DOHH2 (cell line): ENCODE measurements around the gene TXNDC11.

Source experiments
- H3F3A ChIP-seq: fragments of 200-600 bp; sonication (generic), shearing (Covaris generic); 2 replicates; pipeline ENCODE4 v1.6.0; 2016; ENCODE audit warnings: antibody characterized with exemption, mild to moderate bottlenecking; ENCODE audit not compliant: control insufficient read depth, insufficient read depth
- H3K27ac ChIP-seq: fragments of 200-600 bp; sonication (generic); 2 replicates; pipeline ENCODE4 v1.5.1; 2014; ENCODE audit warnings: low read depth, mild to moderate bottlenecking, low read length, moderate library complexity
- H3K27me3 ChIP-seq: fragments of 200-600 bp; sonication (generic); 2 replicates; pipeline ENCODE4 v1.6.1; 2014; ENCODE audit warnings: mild to moderate bottlenecking, low read length, mixed read lengths; ENCODE audit not compliant: control insufficient read depth
- H3K36me3 ChIP-seq: fragments of 200-600 bp; sonication (generic); 2 replicates; pipeline ENCODE4 v1.6.1; 2014; ENCODE audit warnings: mild to moderate bottlenecking, low read length, moderate library complexity, mixed read lengths; ENCODE audit not compliant: control insufficient read depth
- H3K4me1 ChIP-seq: fragments of 200-600 bp; sonication (generic); 2 replicates; pipeline ENCODE4 v1.6.1; 2014; ENCODE audit warnings: mild to moderate bottlenecking, low read length, mixed read lengths; ENCODE audit not compliant: control insufficient read depth
- H3K4me2 ChIP-seq: fragments of 200-600 bp; sonication (generic); 2 replicates; pipeline ENCODE4 v1.6.0; 2014; ENCODE audit warnings: mild to moderate bottlenecking, low read length, moderate library complexity
- H3K4me3 ChIP-seq: fragments of 200-600 bp; sonication (generic); 2 replicates; pipeline ENCODE4 v1.5.1; 2014; ENCODE audit warnings: mild to moderate bottlenecking, low read length, mixed read lengths
- H3K79me2 ChIP-seq: fragments of 200-600 bp; sonication (generic); 2 replicates; pipeline ENCODE4 v1.6.1; 2014; ENCODE audit warnings: mild to moderate bottlenecking, low read length, mixed read lengths; ENCODE audit not compliant: control insufficient read depth
- H3K9me2 ChIP-seq: fragments of 200-600 bp; sonication (generic); replicated peaks from 2 replicates; pipeline ENCODE4 v1.6.1; 2014; ENCODE audit warnings: mild to moderate bottlenecking, low read length, mixed read lengths; ENCODE audit not compliant: control insufficient read depth
- H3K9me3 ChIP-seq: fragments of 200-600 bp; sonication (generic); 2 replicates; pipeline ENCODE4 v1.6.1; 2014; ENCODE audit warnings: antibody characterized with exemption, low read length, mixed read lengths; ENCODE audit not compliant: control insufficient read depth, insufficient read depth
- H4K20me1 ChIP-seq: fragments of 200-600 bp; sonication (generic); 2 replicates; pipeline ENCODE4 v1.6.0; 2014; ENCODE audit warnings: low read depth, mild to moderate bottlenecking, antibody characterized with exemption, low read length, moderate library complexity; ENCODE audit not compliant: control insufficient read depth, insufficient read depth
- CTCF ChIP-seq: fragments of 200-600 bp; sonication (generic); IDR thresholded peaks from one replicate; pipeline ENCODE4 v1.5.1; 2014; ENCODE audit warnings: antibody characterized with exemption, mild to moderate bottlenecking, low read depth, low read length; ENCODE audit not compliant: poor library complexity, severe bottlenecking
- EZH2phosphoT487 ChIP-seq: fragments of 200-600 bp; sonication (generic); IDR thresholded peaks from 2 replicates; pipeline ENCODE4 v1.6.1; 2017; ENCODE audit warnings: borderline replicate concordance, mild to moderate bottlenecking, antibody characterized with exemption, low read length, moderate library complexity, mixed read lengths

The TXNDC11 gene

GRCh38 chr16:11696266-11697012, 46.2 kb downstream of the TXNDC11 start:
- H3K4me2 ChIP-seq: no peak overlapping the region
- H3F3A ChIP-seq: 0 out of 2 replicates have a peak, but pooled peaks cover 3% of the 10 kb centered on the region
- no peak overlapping the region for H3K27ac ChIP-seq

GRCh38 chr16:11692651-11693050, 50.0 kb downstream of the TXNDC11 start:
- Histone ChIP-seq H3K9me3 (no peaks in the 10 kb centered on the region), H3K4me1 (peaks cover 49% of the 10 kb centered on the region), H4K20me1 (no peaks in the 10 kb centered on the region), H3K4me3 (no peak overlapping the region), H3K27ac (no peak overlapping the region), H3K27me3 (no peaks in the 10 kb centered on the region), H3K36me3 (peaks cover 78% of the 10 kb centered on the region), H3K9me2 (no peaks in the 10 kb centered on the region), H3F3A (peaks cover 32% of the 10 kb centered on the region), H3K4me2 (no peak overlapping the region), H3K79me2 (peaks cover 31% of the 10 kb centered on the region)
- TF ChIP-seq EZH2phosphoT487 (no peak), CTCF (no peak)

More at GRCh38 chr16:11696266-11697012, 46.2 kb downstream of the TXNDC11 start:
- Histone ChIP-seq H4K20me1 (no peaks in the 10 kb centered on the region), H3K4me1 (peaks cover 11% of the 10 kb centered on the region), H3K36me3 (peaks cover 79% of the 10 kb centered on the region), H3K4me3 (no peak overlapping the region), H3K79me2 (peaks cover 17% of the 10 kb centered on the region), H3K27me3 (no peaks in the 10 kb centered on the region), H3K9me2 (no peaks in the 10 kb centered on the region), H3K9me3 (no peaks in the 10 kb centered on the region)
- TF ChIP-seq EZH2phosphoT487: no peak
- no peak for TF ChIP-seq CTCF

GRCh38 chr16:11692171-11692570, 50.5 kb downstream of the TXNDC11 start:
- H3K36me3 ChIP-seq: peaks cover 78% of the 10 kb centered on the region
- peaks cover 35% of the 10 kb centered on the region for H3K79me2 ChIP-seq
- no peak overlapping the region for H3K4me3 ChIP-seq
- peaks cover 36% of the 10 kb centered on the region for H3F3A ChIP-seq
- no peaks in the 10 kb centered on the region for H3K9me2 ChIP-seq
- TF ChIP-seq EZH2phosphoT487: no peak
- no peak for TF ChIP-seq CTCF
- no peak overlapping the region for H3K27ac ChIP-seq
- no peaks in the 10 kb centered on the region for H4K20me1 ChIP-seq
- peaks cover 54% of the 10 kb centered on the region for H3K4me1 ChIP-seq
- no peak overlapping the region for H3K4me2 ChIP-seq
- H3K27me3 ChIP-seq: no peaks in the 10 kb centered on the region
- no peaks in the 10 kb centered on the region for H3K9me3 ChIP-seq
